Activated CD4-positive, alpha-beta T cell treated with anti-CD3 and anti-CD28 coated beads, Interleukin-2, amount 10 ng/mL, durations not matched to agents 7 days and 5 days (primary cell): ENCODE results near the gene TEX12. TPM values are rescaled to one million over a fixed set of nuclear protein-coding genes. Genes with fewer than 3 reads are reported as not detected.
"Not testable (repeated sequence)": the region's sequence is repeated elsewhere in the genome, so short reads cannot be mapped to it uniquely, and the experiment has no call there.

Experiments used
- CTCF ChIA-PET: fragments of 350-600 bp; sonication (Branson Sonifier 250); formaldehyde crosslinking; loops from one replicate; lab custom pipeline; 2021; ENCODE audit warnings: antibody characterized with exemption; lab: Charles Lee
- POLR2A ChIA-PET: fragments of 350-600 bp; sonication (Branson Sonifier 250); formaldehyde crosslinking; loops from one replicate; lab custom pipeline; 2021; ENCODE audit warnings: antibody characterized with exemption; lab: Charles Lee
- DNase-seq: peaks from one replicate; pipeline ENCODE4 v3.0.0-alpha.2; 2020
- H3K27ac Mint-ChIP-seq: one replicate; pipeline ENCODE4 v1.8.0; 2021; ENCODE audit warnings: mild to moderate bottlenecking, moderate library complexity, mixed read lengths
- H3K27me3 Mint-ChIP-seq: one replicate; pipeline ENCODE4 v1.8.0; 2021; ENCODE audit warnings: mixed read lengths
- H3K36me3 Mint-ChIP-seq: one replicate; pipeline ENCODE4 v1.8.0; 2021; ENCODE audit warnings: low read depth, mixed read lengths
- H3K4me1 Mint-ChIP-seq: one replicate; pipeline ENCODE4 v1.8.0; 2021; ENCODE audit warnings: mixed read lengths
- H3K4me3 Mint-ChIP-seq: one replicate; pipeline ENCODE4 v1.8.0; 2021; ENCODE audit warnings: mild to moderate bottlenecking, moderate library complexity, mixed read lengths
- H3K9me3 Mint-ChIP-seq: one replicate; pipeline ENCODE4 v1.8.0; 2021; ENCODE audit warnings: mixed read lengths
- total RNA-seq, 2 experiments: library from RNA; stranded (reverse); gene quantifications; one replicate each; pipeline ENCODE4 v1.2.3, GENCODE V29; 2021

Gene TEX12
- total RNA-seq, 2 experiments from 2014 or later, result 0.20 to 0.35 TPM

DNA sequence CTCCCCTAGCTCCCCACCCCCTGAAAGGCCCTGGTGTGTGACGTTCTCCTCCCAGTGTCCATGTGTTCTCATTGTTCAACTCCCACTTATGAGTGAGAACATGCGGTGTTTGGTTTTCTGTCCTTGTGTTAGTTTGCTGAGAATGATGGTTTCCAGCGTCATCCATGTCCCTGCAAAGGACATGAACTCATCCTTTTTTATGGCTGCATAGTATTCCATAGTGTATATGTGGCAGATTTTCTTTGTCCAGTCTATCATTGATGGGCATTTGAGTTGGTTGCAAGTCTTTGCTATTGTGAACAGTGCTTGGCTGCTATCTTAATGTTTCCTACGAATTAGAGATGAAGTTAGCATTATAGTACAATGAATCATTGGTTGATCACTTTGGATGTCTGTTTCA, 31.9 kb downstream of the TEX12 start:
- H3K27ac Mint-ChIP-seq, H3K27me3 Mint-ChIP-seq, H3K36me3 Mint-ChIP-seq, CTCF ChIA-PET, POLR2A ChIA-PET, H3K4me3 Mint-ChIP-seq, DNase-seq, H3K9me3 Mint-ChIP-seq, H3K4me1 Mint-ChIP-seq: not testable (repeated sequence)

- Mint-ChIP-seq H3K27me3 (peaks cover 7% of the 10 kb centered on the region), H3K36me3 (no peaks in the 10 kb centered on the region), H3K9me3 (no peaks in the 10 kb centered on the region), H3K27ac (no peak overlapping the region), H3K4me1 (no peaks in the 10 kb centered on the region), H3K4me3 (no peak overlapping the region)
- POLR2A ChIA-PET, result no interaction called here
- CTCF ChIA-PET, result no interaction called here
- no peak for DNase-seq
Observed at GRCh38 chr11:112200252-112200651, 33.1 kb downstream of the TEX12 start.

DNA sequence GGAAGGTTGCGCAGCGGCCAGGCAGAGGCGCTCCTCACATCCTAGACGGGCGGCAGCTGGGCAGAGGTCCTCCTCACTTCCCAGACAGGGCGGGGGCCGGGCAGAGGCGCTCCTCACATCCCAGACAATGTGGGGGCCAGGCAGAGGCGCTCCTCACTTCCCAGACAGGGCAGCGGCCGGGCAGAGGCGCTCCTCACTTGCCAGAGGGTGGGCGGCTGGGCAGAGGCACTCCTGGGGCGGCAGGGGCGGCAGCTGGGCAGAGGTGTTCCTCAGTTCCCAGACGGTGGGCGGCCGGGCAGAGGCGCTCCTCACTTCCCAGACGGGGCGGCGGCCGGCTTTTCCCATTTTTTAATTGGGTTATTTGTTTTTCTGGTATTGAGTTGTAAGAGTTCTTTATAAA, 38.9 kb downstream of the TEX12 start:
- Mint-ChIP-seq H3K9me3 (no peaks in the 10 kb centered on the region), H3K27me3 (peaks cover 7% of the 10 kb centered on the region), H3K4me3 (no peak overlapping the region), H3K27ac (no peak overlapping the region), H3K36me3 (no peaks in the 10 kb centered on the region), H3K4me1 (peaks cover 2% of the 10 kb centered on the region)
- POLR2A ChIA-PET, result no interaction called here
- no peak for DNase-seq
- CTCF ChIA-PET, result no interaction called here

DNA sequence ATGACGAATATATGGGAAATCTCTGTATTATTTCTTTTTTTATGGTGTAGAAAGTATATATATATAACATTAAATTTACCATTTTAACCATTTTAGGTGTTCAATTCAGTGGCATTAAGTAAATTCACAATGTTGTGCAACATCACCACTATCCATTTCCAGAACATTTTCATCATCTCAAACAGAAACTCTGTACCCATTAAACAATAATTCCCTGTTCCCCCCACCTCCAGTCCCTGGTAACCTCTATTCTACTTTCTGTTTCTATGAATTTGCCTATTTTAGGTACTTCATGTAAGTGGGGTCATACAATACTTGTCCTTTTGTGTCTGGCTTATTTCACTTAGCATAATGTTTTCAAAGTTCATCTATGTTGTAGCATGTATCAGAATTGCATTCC, 43.7 kb downstream of the TEX12 start:
- no peaks in the 10 kb centered on the region for H3K9me3 Mint-ChIP-seq
- no peak for DNase-seq
- no peak overlapping the region for H3K4me3 Mint-ChIP-seq
- CTCF ChIA-PET, result no interaction called here
- peaks cover 12% of the 10 kb centered on the region for H3K4me1 Mint-ChIP-seq
- H3K27ac Mint-ChIP-seq, result no peak overlapping the region
- H3K36me3 Mint-ChIP-seq, result no peaks in the 10 kb centered on the region
- peaks cover 7% of the 10 kb centered on the region for H3K27me3 Mint-ChIP-seq
- POLR2A ChIA-PET, result no interaction called here

DNA sequence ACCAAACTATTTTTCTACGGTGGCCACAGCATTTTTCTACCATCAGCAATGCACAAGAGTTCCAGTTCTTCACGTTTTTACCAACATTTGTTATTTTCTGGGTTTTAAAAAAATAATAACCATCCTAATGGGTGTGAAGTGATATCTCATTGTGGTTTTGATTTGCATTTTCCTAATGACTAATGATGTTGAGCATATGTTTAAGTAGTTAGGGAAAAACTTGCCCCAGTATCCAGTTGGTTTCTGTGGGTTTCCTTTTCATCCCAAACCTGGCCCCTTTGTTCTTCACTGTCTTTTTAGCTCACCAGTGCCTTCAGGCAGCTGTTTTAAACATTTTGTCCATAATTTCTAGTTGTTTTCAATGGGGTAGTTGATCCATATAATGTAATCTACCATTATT, 44.4 kb downstream of the TEX12 start:
- Mint-ChIP-seq H3K27ac (no peak overlapping the region), H3K4me3 (no peak overlapping the region), H3K4me1 (peaks cover 12% of the 10 kb centered on the region), H3K36me3 (no peaks in the 10 kb centered on the region), H3K9me3 (no peaks in the 10 kb centered on the region), H3K27me3 (peaks cover 10% of the 10 kb centered on the region)
- ChIA-PET POLR2A (no interaction called here), CTCF (interaction anchor here (0.6 to 1.2 kb wide), 2 partner anchors 68 to 92 kb away, joined by 3 to 4 read pairs; no protein-coding TSS in a partner anchor)
- no peak for DNase-seq

DNA sequence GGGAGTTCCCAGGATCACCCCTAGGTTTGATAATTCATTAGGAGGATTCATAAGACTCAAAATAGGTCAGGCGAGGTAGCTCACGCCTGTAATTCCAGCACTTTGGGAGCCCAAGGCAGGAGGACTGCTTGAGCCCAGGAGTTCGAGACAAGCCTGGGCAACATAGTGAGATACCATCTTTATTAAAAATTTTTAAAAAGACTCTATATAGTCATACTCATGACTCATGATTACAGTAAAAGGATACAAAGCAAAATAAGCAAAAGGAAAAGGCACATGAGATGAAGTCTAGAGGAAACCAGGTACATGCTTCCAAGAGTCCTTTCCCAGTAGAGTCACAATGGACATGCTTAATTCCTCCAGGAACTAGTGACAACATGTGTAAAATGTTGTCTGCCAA, 45.1 kb downstream of the TEX12 start:
- no peaks in the 10 kb centered on the region for H3K36me3 Mint-ChIP-seq
- POLR2A ChIA-PET, result no interaction called here
- DNase-seq, result no peak
- CTCF ChIA-PET, result interaction anchor here (0.6 to 1.2 kb wide), 2 partner anchors 68 to 93 kb away, joined by 3 to 4 read pairs; no protein-coding TSS in a partner anchor
- no peak overlapping the region for H3K27ac Mint-ChIP-seq
- peaks cover 10% of the 10 kb centered on the region for H3K27me3 Mint-ChIP-seq
- H3K4me3 Mint-ChIP-seq, result no peak overlapping the region
- H3K9me3 Mint-ChIP-seq, result no peaks in the 10 kb centered on the region
- H3K4me1 Mint-ChIP-seq, result peaks cover 12% of the 10 kb centered on the region

DNA sequence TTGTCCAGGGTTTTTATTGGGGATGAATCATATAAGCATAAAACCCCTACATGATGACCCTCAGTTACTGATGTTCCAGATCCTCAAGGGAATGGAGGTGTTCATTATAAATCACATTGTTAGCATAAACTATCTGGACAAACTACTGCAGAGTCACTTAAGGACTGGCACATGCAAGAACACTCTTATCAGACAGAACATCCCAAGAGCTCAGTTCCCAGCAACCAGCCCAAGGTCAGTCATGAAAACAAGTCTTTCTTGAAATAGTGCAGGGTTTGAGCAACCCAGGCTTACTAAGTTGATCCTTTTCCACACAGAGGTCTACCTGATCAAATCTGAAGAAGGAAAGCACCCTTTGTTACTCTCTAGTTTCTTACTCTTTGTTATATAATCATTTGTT, 45.5 kb downstream of the TEX12 start:
- CTCF ChIA-PET, result interaction anchor here (1.2 kb wide), 1 partner anchor 67 kb away, joined by 3 read pairs; no protein-coding TSS in a partner anchor
- Mint-ChIP-seq H3K27ac (no peak overlapping the region), H3K9me3 (no peaks in the 10 kb centered on the region), H3K4me3 (no peak overlapping the region), H3K27me3 (peaks cover 10% of the 10 kb centered on the region), H3K36me3 (no peaks in the 10 kb centered on the region), H3K4me1 (peaks cover 12% of the 10 kb centered on the region)
- no peak for DNase-seq
- POLR2A ChIA-PET, result no interaction called here

GRCh38 chr11:112213753-112214152, 46.6 kb downstream of the TEX12 start:
- Mint-ChIP-seq H3K4me1 (peaks cover 12% of the 10 kb centered on the region), H3K4me3 (no peak overlapping the region), H3K27ac (no peak overlapping the region), H3K36me3 (no peaks in the 10 kb centered on the region), H3K9me3 (no peaks in the 10 kb centered on the region), H3K27me3 (peaks cover 10% of the 10 kb centered on the region)
- ChIA-PET CTCF (interaction anchor here (0.8 kb wide), 1 partner anchor 67 kb away, joined by 3 read pairs; no protein-coding TSS in a partner anchor), POLR2A (no interaction called here)
- DNase-seq, result no peak

DNA sequence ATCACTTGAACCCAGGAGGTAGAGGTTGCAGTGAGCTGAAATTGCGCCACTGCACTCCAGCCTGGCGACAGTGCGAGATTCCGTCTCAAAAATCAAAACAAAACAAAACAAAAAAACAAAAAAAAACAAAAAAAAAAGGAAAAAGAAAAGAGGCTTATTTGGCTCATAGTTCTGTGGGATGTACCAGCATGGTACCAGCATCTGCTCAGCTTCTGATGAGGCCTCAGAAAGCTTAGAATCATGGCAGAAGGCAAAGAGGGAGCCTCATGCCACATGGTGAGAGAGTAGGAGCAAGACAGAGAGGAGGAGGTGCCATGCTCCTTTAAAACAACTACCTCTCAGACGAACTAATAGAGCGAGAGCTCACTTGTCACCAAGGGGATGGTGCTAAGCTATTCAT, 48.4 kb downstream of the TEX12 start:
- POLR2A ChIA-PET, result no interaction called here
- peaks cover 19% of the 10 kb centered on the region for H3K4me1 Mint-ChIP-seq
- CTCF ChIA-PET, result interaction anchor here (0.6 to 1.4 kb wide), 4 partner anchors 13 to 296 kb away, joined by 3 to 6 read pairs (median 4); no protein-coding TSS in a partner anchor
- H3K36me3 Mint-ChIP-seq, result no peaks in the 10 kb centered on the region
- no peak for DNase-seq
- peaks cover 5% of the 10 kb centered on the region for H3K27me3 Mint-ChIP-seq
- no peak overlapping the region for H3K4me3 Mint-ChIP-seq
- no peaks in the 10 kb centered on the region for H3K9me3 Mint-ChIP-seq
- no peak overlapping the region for H3K27ac Mint-ChIP-seq

DNA sequence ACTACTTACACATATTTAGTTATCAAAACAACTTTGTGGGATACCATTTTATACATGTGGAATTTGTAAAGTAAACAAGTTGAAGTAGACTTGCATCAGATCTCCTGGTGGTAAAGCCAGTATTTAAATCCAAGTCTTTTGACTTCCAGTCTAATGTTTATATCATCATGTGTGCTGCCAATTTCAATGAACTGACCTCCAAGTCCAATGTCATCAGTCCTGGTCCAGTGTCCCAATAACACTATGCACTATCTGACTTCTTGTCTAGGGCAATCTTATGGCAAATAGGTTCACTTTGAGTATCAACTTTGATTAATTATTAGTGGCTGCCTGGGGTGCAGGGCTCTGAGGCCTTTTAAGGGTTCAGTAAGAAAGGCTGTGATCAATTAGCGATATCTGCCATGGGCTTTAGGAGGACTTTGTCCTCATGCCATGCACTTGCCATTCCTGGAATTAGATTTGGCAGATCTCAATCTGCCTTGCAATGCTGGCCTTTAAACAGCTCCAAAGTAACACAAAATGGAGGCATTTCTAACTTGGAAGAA, 49.5 kb downstream of the TEX12 start:
- CTCF ChIA-PET, result interaction anchor here (0.7 kb wide), 1 partner anchor 530 kb away, joined by 4 read pairs; no protein-coding TSS in a partner anchor
- Mint-ChIP-seq H3K27me3 (peaks cover 2% of the 10 kb centered on the region), H3K4me1 (peaks cover 11% of the 10 kb centered on the region), H3K27ac (no peak overlapping the region), H3K4me3 (no peak overlapping the region), H3K9me3 (no peaks in the 10 kb centered on the region), H3K36me3 (no peaks in the 10 kb centered on the region)
- DNase-seq, result no peak
- POLR2A ChIA-PET, result no interaction called here

GRCh38 chr11:112219476-112220232, 52.5 kb downstream of the TEX12 start:
- no peaks in the 10 kb centered on the region for H3K36me3 Mint-ChIP-seq
- H3K27me3 Mint-ChIP-seq, result peaks cover 9% of the 10 kb centered on the region
- peak; percentile 67 for DNase-seq
- POLR2A ChIA-PET, result no interaction called here
- peak overlapping the region; percentile 41 for H3K27ac Mint-ChIP-seq
- peaks cover 7% of the 10 kb centered on the region for H3K4me1 Mint-ChIP-seq
- no peak overlapping the region for H3K4me3 Mint-ChIP-seq
- no peaks in the 10 kb centered on the region for H3K9me3 Mint-ChIP-seq
- CTCF ChIA-PET, result interaction anchor here (0.6 to 2.0 kb wide), 5 partner anchors 32 to 1070 kb away, joined by 3 to 21 read pairs (median 3); no protein-coding TSS in a partner anchor

- CTCF ChIA-PET, result interaction anchor here (0.8 to 4.5 kb wide), 3 partner anchors 45 to 61 kb away, joined by 3 to 33 read pairs (median 5); no protein-coding TSS in a partner anchor
- Mint-ChIP-seq H3K27me3 (peaks cover 7% of the 10 kb centered on the region), H3K4me1 (peaks cover 14% of the 10 kb centered on the region), H3K36me3 (no peaks in the 10 kb centered on the region), H3K27ac (no peak overlapping the region), H3K9me3 (no peaks in the 10 kb centered on the region), H3K4me3 (no peak overlapping the region)
- DNase-seq, result no peak
- POLR2A ChIA-PET, result no interaction called here
Observed at GRCh38 chr11:112221274-112221835, 54.2 kb downstream of the TEX12 start.
